ENCODE measurements around the gene RPE. TPM values are rescaled to one million over a fixed set of nuclear protein-coding genes. Genes with fewer than 3 reads are reported as not detected.

The RPE gene
- total RNA-seq, 1 experiment from 2014 or later, result 67.6 TPM

DNA sequence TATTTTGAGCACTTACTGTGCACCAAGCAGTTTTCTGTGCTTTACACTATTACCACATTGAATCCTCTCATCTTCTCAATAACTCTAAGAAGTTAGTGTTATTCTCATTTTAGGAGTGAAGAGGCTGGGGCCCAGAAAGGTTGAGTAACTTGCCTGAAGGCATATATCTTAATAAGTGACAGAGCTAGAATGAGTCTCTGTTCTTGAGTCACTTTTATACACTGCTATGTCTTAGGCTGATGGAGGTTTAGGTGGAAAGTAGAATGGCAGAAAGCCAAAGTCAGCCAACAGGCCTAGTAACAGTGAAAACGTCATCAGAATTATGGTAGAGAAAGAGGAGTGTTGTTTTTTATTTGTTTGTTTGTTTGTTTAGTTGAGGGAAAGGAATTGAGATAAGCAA lies 27.9 kb upstream of the RPE start:
- Histone ChIP-seq H3K27ac (ENCODE audit: low read depth, low read length) (no peak overlapping the region), H3K4me3 (replicated peaks in 1 of 2; ENCODE audit: low read depth in 1 of 2, low read length in 2 of 2) (no peak overlapping the region), H4K20me1 (ENCODE audit: insufficient read depth) (no peaks in the 10 kb centered on the region), H3K9ac (ENCODE audit: low read length) (no peak overlapping the region), H3K27me3 (ENCODE audit: insufficient read depth, low read length) (no peaks in the 10 kb centered on the region), H3K36me3 (ENCODE audit: control insufficient read depth in 1 of 2, insufficient read depth in 2 of 2, low read length in 2 of 2) (no peaks in the 10 kb centered on the region), H3K9me2 (ENCODE audit: insufficient read depth) (no peaks in the 10 kb centered on the region), H3K79me2 (ENCODE audit: insufficient read depth, low read length) (no peaks in the 10 kb centered on the region), H2AFZ (ENCODE audit: low read depth, low read length, poor library complexity, severe bottlenecking) (no peak overlapping the region), H3K9me3 (ENCODE audit: control insufficient read depth in 1 of 2, insufficient read depth in 1 of 2, low read depth in 1 of 2, low read length in 2 of 2) (no peaks in the 10 kb centered on the region), H3K4me1 (ENCODE audit: control insufficient read depth in 1 of 2, insufficient read depth in 2 of 2, low read length in 2 of 2) (no peaks in the 10 kb centered on the region), H3K4me2 (ENCODE audit: low read length) (no peak overlapping the region)
- DNase-seq (ENCODE audit: low read depth, low spot score) (no peak), ATAC-seq (no peak)
- no TSS peak for BruUV-seq (replicated peaks)
- POLR2A ChIA-PET, result no interaction called here
- intact Hi-C loops (cut with micrococcal nuclease), result no loop called here
- CTCF ChIA-PET, result interaction anchor here (0.7 kb wide), 1 partner anchor 224 kb away, joined by 3 read pairs; no protein-coding TSS in a partner anchor
- RAD21 ChIA-PET (ENCODE audit: low non-redundant PET in 1 of 2, low total read pairs in 2 of 2, uncharacterized antibody in 2 of 2, unreplicated experiment in 2 of 2), result no interaction called here
- TF ChIP-seq ZNF274 (IDR thresholded peaks at IDR 0.05; ENCODE audit: low read depth, low read length), result no peak
- no peak for TF ChIP-seq SIN3A (IDR thresholded peaks at IDR 0.05; ENCODE audit: low read depth)
- no peak for TF ChIP-seq RAD21 (IDR thresholded peaks at IDR 0.05; ENCODE audit: low read depth)
- TF ChIP-seq, protein P1, sequence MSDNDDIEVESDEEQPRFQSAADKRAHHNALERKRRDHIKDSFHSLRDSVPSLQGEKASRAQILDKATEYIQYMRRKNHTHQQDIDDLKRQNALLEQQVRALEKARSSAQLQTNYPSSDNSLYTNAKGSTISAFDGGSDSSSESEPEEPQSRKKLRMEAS (IDR thresholded peaks at IDR 0.05), result no peak
- no peak for TF ChIP-seq TCF7L2 (IDR thresholded peaks at IDR 0.05; ENCODE audit: borderline replicate concordance, extremely low read depth, insufficient read depth, insufficient read length)
- no peak for TF ChIP-seq EGR1 (IDR thresholded peaks at IDR 0.05; ENCODE audit: low read depth)
- no peak for TF ChIP-seq ZFX (IDR thresholded peaks at IDR 0.05)
- TF ChIP-seq, protein P2, sequence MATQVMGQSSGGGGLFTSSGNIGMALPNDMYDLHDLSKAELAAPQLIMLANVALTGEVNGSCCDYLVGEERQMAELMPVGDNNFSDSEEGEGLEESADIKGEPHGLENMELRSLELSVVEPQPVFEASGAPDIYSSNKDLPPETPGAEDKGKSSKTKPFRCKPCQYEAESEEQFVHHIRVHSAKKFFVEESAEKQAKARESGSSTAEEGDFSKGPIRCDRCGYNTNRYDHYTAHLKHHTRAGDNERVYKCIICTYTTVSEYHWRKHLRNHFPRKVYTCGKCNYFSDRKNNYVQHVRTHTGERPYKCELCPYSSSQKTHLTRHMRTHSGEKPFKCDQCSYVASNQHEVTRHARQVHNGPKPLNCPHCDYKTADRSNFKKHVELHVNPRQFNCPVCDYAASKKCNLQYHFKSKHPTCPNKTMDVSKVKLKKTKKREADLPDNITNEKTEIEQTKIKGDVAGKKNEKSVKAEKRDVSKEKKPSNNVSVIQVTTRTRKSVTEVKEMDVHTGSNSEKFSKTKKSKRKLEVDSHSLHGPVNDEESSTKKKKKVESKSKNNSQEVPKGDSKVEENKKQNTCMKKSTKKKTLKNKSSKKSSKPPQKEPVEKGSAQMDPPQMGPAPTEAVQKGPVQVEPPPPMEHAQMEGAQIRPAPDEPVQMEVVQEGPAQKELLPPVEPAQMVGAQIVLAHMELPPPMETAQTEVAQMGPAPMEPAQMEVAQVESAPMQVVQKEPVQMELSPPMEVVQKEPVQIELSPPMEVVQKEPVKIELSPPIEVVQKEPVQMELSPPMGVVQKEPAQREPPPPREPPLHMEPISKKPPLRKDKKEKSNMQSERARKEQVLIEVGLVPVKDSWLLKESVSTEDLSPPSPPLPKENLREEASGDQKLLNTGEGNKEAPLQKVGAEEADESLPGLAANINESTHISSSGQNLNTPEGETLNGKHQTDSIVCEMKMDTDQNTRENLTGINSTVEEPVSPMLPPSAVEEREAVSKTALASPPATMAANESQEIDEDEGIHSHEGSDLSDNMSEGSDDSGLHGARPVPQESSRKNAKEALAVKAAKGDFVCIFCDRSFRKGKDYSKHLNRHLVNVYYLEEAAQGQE (IDR thresholded peaks at IDR 0.05; ENCODE audit: low read depth), result no peak
- no peak for TF ChIP-seq CBX3 (IDR thresholded peaks at IDR 0.05; ENCODE audit: low read depth)
- TF ChIP-seq, protein P3, sequence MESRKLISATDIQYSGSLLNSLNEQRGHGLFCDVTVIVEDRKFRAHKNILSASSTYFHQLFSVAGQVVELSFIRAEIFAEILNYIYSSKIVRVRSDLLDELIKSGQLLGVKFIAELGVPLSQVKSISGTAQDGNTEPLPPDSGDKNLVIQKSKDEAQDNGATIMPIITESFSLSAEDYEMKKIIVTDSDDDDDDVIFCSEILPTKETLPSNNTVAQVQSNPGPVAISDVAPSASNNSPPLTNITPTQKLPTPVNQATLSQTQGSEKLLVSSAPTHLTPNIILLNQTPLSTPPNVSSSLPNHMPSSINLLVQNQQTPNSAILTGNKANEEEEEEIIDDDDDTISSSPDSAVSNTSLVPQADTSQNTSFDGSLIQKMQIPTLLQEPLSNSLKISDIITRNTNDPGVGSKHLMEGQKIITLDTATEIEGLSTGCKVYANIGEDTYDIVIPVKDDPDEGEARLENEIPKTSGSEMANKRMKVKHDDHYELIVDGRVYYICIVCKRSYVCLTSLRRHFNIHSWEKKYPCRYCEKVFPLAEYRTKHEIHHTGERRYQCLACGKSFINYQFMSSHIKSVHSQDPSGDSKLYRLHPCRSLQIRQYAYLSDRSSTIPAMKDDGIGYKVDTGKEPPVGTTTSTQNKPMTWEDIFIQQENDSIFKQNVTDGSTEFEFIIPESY (IDR thresholded peaks at IDR 0.05; ENCODE audit: extremely low read depth, insufficient replicate concordance, low read length), result no peak

All from HCT116 (cell line).